Loucy (cell line): ENCODE results near the gene CDX1.

Experiments used
- H2AFZ ChIP-seq: fragments of 200-600 bp; sonication (generic); 2 replicates; pipeline ENCODE4 v1.6.0; 2016; ENCODE audit warnings: antibody characterized with exemption, mild to moderate bottlenecking, low read length, moderate library complexity
- H3F3A ChIP-seq: fragments of 200-600 bp; 2 replicates; pipeline ENCODE4 v1.6.0; 2016; ENCODE audit warnings: antibody characterized with exemption, low read depth, mild to moderate bottlenecking
- H3K27me3 ChIP-seq: fragments of 200-600 bp; sonication (generic); 2 replicates; pipeline ENCODE4 v1.6.1; 2014; ENCODE audit warnings: low read length, mild to moderate bottlenecking; ENCODE audit not compliant: insufficient read depth, poor library complexity, severe bottlenecking
- H3K36me3 ChIP-seq: fragments of 200-600 bp; sonication (generic); 2 replicates; pipeline ENCODE4 v1.6.1; 2016; ENCODE audit warnings: low read length; ENCODE audit not compliant: insufficient read depth
- H3K4me1 ChIP-seq: fragments of 200-600 bp; sonication (generic); 2 replicates; pipeline ENCODE4 v1.5.1; 2014; ENCODE audit warnings: low read length, mild to moderate bottlenecking; ENCODE audit not compliant: insufficient read depth, poor library complexity, severe bottlenecking
- H3K4me2 ChIP-seq: fragments of 200-600 bp; sonication (generic); 2 replicates; pipeline ENCODE4 v1.6.0; 2014; ENCODE audit warnings: antibody characterized with exemption, low read length, low read depth, mild to moderate bottlenecking; ENCODE audit not compliant: poor library complexity, severe bottlenecking
- H3K4me3 ChIP-seq: fragments of 200-600 bp; sonication (generic); 2 replicates; pipeline ENCODE4 v1.5.1; 2014; ENCODE audit warnings: low read length, mild to moderate bottlenecking, mixed read lengths; ENCODE audit not compliant: poor library complexity, severe bottlenecking
- H3K79me2 ChIP-seq: fragments of 200-600 bp; sonication (generic); 2 replicates; pipeline ENCODE4 v1.6.1; 2014; ENCODE audit warnings: low read length; ENCODE audit not compliant: insufficient read depth
- H3K9ac ChIP-seq: fragments of 200-600 bp; sonication (generic); 2 replicates; pipeline ENCODE4 v1.6.0; 2014; ENCODE audit warnings: mild to moderate bottlenecking, low read depth, low read length, moderate library complexity; ENCODE audit not compliant: poor library complexity, severe bottlenecking
- H3K9me2 ChIP-seq: fragments of 200-600 bp; sonication (generic); replicated peaks from 2 replicates; pipeline ENCODE4 v1.6.1; 2016; ENCODE audit warnings: low read depth, low read length, mixed read lengths
- H3K9me3 ChIP-seq: fragments of 200-600 bp; sonication (generic); 2 replicates; pipeline ENCODE4 v1.6.1; 2014; ENCODE audit warnings: mild to moderate bottlenecking, antibody characterized with exemption, low read length, low read depth; ENCODE audit not compliant: insufficient read depth
- H4K20me1 ChIP-seq: fragments of 200-600 bp; sonication (generic); 2 replicates; pipeline ENCODE4 v1.6.0; 2014; ENCODE audit warnings: antibody characterized with exemption, low read length, mild to moderate bottlenecking; ENCODE audit not compliant: insufficient read depth, poor library complexity, severe bottlenecking
- CTCF ChIP-seq: fragments of 200-600 bp; sonication (generic); conservative IDR thresholded peaks from 2 replicates; pipeline ENCODE4 v1.5.1; 2014; ENCODE audit warnings: mild to moderate bottlenecking, antibody characterized with exemption, low read length
- EZH2phosphoT487 ChIP-seq: fragments of 200-600 bp; IDR thresholded peaks from 2 replicates; pipeline ENCODE4 v1.6.1; 2018; ENCODE audit warnings: antibody characterized with exemption, mild to moderate bottlenecking, moderate library complexity, borderline replicate concordance

The CDX1 gene

GRCh38 chr5:150190503-150190979 is 24.0 kb downstream of the CDX1 start:
- Histone ChIP-seq H3K9me2 (no peaks in the 10 kb centered on the region), H3K36me3 (no peaks in the 10 kb centered on the region), H3K4me2 (no peak overlapping the region), H3F3A (no peaks in the 10 kb centered on the region), H4K20me1 (no peaks in the 10 kb centered on the region), H3K9ac (no peak overlapping the region), H3K4me3 (no peak overlapping the region), H3K4me1 (no peaks in the 10 kb centered on the region), H3K79me2 (no peaks in the 10 kb centered on the region), H3K27me3 (no peaks in the 10 kb centered on the region), H2AFZ (no peak overlapping the region), H3K9me3 (no peaks in the 10 kb centered on the region)
- TF ChIP-seq EZH2phosphoT487 (no peak), CTCF (no peak)

GRCh38 chr5:150190987-150191386 is 24.4 kb downstream of the CDX1 start:
- Histone ChIP-seq H3K9ac (no peak overlapping the region), H3K4me2 (no peak overlapping the region), H3K4me1 (no peaks in the 10 kb centered on the region), H3K79me2 (no peaks in the 10 kb centered on the region), H4K20me1 (no peaks in the 10 kb centered on the region), H3K27me3 (no peaks in the 10 kb centered on the region), H3K9me3 (no peaks in the 10 kb centered on the region), H2AFZ (no peak overlapping the region), H3K9me2 (no peaks in the 10 kb centered on the region), H3F3A (no peaks in the 10 kb centered on the region), H3K4me3 (no peak overlapping the region), H3K36me3 (no peaks in the 10 kb centered on the region)
- no peak for TF ChIP-seq CTCF
- no peak for TF ChIP-seq EZH2phosphoT487

DNA sequence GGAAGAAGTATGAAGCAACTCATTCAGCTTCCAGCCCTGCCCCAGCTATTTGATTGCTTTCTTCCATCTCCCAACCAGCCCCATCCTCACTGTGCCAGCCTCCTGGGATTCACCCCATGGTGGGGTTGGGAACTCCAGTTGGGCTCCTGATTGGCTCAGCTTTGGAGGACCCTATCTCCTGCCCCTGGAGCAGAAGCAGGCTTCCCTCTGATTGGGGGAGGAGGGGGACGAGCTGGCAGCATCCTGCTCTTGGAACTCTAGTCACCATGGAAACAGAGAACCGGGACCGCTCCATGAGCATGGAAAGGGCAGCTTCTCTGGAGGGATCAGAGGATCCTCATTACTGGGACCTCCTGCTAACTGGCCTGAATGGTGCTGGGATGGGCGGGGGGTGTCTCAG is 25.9 kb downstream of the CDX1 start:
- no peaks in the 10 kb centered on the region for H3K79me2 ChIP-seq
- no peaks in the 10 kb centered on the region for H3K4me1 ChIP-seq
- no peak for TF ChIP-seq CTCF
- no peak for TF ChIP-seq EZH2phosphoT487
- no peak overlapping the region for H3K4me3 ChIP-seq
- H3K27me3 ChIP-seq, result no peaks in the 10 kb centered on the region
- H4K20me1 ChIP-seq, result no peaks in the 10 kb centered on the region
- no peaks in the 10 kb centered on the region for H3K9me2 ChIP-seq
- no peak overlapping the region for H3K9ac ChIP-seq
- H3F3A ChIP-seq, result no peaks in the 10 kb centered on the region
- no peaks in the 10 kb centered on the region for H3K36me3 ChIP-seq
- no peaks in the 10 kb centered on the region for H3K9me3 ChIP-seq
- H2AFZ ChIP-seq, result no peak overlapping the region
- no peak overlapping the region for H3K4me2 ChIP-seq
